IPS-20b (cell line): ENCODE data around the gene SEC14L6.

Source experiments
- H3K27ac ChIP-seq: one replicate; pipeline ENCODE4 v1.5.1; 2013; ENCODE audit warnings: low read length
- H3K27me3 ChIP-seq: 2 replicates; pipeline ENCODE4 v1.6.1; 2013; ENCODE audit warnings: mild to moderate bottlenecking, low read length, inconsistent platforms; ENCODE audit not compliant: insufficient read depth
- H3K36me3 ChIP-seq: 2 replicates; pipeline ENCODE4 v1.6.1; 2013; ENCODE audit warnings: low read depth, mild to moderate bottlenecking, inconsistent platforms, low read length, moderate library complexity; ENCODE audit not compliant: insufficient read depth
- H3K4me1 ChIP-seq: 2 replicates; pipeline ENCODE4 v1.6.1; 2013; ENCODE audit warnings: mild to moderate bottlenecking, control low read depth, inconsistent platforms, low read length, moderate library complexity; ENCODE audit not compliant: insufficient read depth
- H3K4me3 ChIP-seq: 2 replicates; pipeline ENCODE4 v1.5.1; 2013; ENCODE audit warnings: mild to moderate bottlenecking, low read length, inconsistent platforms
- H3K9ac ChIP-seq: 2 replicates; pipeline ENCODE4 v1.6.1; 2013; ENCODE audit warnings: low read depth, mild to moderate bottlenecking, inconsistent platforms, low read length, moderate library complexity
- H3K9me3 ChIP-seq: 2 replicates; pipeline ENCODE4 v1.6.1; 2013; ENCODE audit warnings: mild to moderate bottlenecking, low read depth, low read length, inconsistent platforms; ENCODE audit not compliant: insufficient read depth

SEC14L6 gene

DNA sequence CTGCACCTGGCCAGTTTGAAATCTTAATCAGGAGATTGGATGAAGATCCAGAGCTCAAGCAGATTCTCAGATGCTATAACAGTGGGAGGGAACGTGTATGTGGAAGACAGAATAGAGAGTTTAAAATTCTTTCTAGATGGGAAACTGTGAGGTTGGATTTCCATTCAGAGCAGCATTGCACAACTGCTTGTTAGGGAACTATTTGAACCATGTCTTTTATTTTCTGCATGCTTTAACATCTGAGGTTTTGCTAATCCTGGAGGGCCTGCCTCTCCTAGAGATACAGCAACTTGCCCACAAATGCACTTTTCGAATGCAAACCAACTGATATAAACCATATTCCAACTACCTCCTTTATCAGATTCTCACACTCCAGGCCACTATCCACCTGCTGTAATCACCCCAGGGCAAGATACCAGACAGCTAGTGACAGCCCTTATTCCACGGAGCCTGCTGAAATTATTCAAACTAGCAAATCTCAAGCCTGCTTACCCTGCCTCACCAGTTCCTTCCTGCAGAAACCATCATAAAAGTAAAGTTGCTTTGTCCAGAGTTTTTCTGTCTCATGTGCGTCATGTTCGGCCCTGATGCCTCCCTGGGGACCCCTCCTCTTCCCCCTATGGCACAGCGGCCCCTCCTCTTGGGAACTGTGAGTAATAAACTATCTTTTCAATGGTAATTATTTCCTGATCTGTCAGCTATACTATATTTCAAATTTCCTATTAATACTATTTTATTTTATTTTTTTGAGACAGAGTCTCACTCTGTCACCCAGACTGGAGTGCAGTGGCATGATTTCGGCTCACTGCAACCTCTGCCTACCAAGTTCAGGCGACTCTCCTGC lies 22.7 kb downstream of the SEC14L6 start:
- no peaks in the 10 kb centered on the region for H3K4me1 ChIP-seq
- no peaks in the 10 kb centered on the region for H3K36me3 ChIP-seq
- no peaks in the 10 kb centered on the region for H3K9me3 ChIP-seq
- H3K9ac ChIP-seq, result no peak overlapping the region; the same call in 1 of the 2 replicates
- H3K27ac ChIP-seq, result no peak overlapping the region
- no peak overlapping the region for H3K4me3 ChIP-seq
- no peaks in the 10 kb centered on the region for H3K27me3 ChIP-seq

DNA sequence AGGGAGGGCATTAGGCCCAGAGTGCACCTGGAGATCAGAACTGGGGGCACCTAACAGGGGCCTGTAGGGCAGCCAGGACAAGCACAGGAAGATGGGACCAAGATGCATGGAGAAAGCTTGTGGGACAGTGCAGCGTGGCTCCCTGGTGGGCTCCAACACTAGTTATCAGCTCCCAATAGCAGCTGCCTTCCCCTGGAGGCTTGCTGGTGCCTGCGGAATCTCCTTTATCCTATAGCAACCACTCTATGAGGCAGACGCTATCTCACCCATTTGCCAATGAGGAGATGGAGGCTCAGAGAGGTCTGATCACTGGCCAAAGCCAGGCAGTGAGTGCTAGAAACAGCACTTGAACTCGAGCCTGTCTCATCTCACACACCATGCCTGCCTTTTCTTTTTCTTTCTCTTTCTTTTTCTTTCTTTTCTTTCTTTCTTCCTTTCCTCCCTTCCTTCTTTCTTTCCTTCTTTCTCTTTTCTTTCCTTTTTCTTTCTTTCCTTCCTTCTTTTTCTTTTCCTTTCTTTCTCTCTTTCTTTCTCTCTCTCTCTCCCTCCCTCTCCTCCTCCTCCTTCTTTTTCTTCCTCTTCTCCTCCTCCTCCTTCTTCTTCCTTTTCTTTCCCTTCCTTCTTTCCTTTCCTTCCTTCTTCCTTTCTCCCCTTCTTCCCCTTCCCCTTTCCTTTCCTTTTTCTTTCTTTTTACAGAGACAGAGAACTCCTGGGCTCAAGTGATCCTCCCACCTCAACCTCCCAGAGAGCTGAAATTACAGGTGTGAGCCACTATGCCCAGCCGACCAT lies 25.0 kb downstream of the SEC14L6 start:
- H3K27me3 ChIP-seq, result no peaks in the 10 kb centered on the region
- H3K4me3 ChIP-seq, result no peak overlapping the region
- no peaks in the 10 kb centered on the region for H3K4me1 ChIP-seq
- no peaks in the 10 kb centered on the region for H3K9me3 ChIP-seq
- no peaks in the 10 kb centered on the region for H3K36me3 ChIP-seq
- H3K27ac ChIP-seq, result no peak overlapping the region
- no peak overlapping the region for H3K9ac ChIP-seq

DNA sequence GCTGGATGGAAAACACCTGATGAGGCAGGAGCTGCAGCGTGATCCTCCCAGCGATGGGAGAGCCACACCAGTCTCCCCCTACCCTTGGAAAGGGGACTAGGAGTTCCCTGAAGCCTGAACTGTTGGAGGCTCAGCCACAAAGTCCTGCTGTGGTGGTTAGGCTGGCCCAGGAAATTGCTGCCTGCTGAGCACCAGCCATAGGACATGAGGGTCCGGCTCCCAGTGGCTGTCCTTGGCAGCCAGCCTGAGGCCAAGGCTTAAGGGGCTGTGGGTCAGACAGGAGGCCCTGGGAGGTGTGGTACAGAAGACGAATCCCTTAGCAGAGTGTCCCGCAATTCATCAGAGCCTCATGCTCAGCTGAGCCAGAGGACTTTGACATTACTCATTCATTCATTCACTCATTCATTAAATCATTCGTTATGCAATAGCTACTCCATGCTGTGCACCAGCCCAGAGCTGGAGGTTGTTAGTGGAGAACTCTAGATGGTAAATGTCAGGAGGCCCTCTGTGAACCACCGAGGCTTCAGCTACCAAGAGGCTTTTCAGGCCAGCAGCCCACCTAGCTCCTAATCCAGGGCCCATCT lies 26.6 kb downstream of the SEC14L6 start:
- Histone ChIP-seq H3K36me3 (no peaks in the 10 kb centered on the region), H3K4me3 (no peak overlapping the region), H3K4me1 (no peaks in the 10 kb centered on the region), H3K27ac (no peak overlapping the region), H3K9me3 (no peaks in the 10 kb centered on the region), H3K9ac (no peak overlapping the region), H3K27me3 (no peaks in the 10 kb centered on the region)

DNA sequence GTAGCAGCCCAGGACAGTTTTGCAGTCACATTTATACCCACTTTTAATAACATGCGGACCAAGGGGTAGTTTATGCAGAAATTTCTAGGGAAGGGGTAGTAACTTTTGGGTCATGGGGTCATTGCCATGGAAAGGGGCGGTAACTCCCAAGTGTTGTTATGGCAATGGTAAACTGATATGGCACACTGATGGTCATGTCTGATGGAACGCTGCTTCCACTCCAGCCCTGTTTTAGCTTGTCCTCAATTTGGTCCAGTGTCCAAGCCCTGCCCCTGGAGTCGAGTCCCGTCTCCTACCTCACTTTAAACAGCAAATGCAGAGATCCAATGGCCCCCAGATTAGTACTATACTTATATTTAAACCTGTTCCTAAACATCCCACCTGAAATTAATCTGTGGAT lies 29.8 kb downstream of the SEC14L6 start:
- H3K4me1 ChIP-seq, result no peaks in the 10 kb centered on the region
- no peak overlapping the region for H3K9ac ChIP-seq
- H3K27me3 ChIP-seq, result no peaks in the 10 kb centered on the region
- no peak overlapping the region for H3K4me3 ChIP-seq
- no peaks in the 10 kb centered on the region for H3K9me3 ChIP-seq
- H3K27ac ChIP-seq, result no peak overlapping the region
- H3K36me3 ChIP-seq, result no peaks in the 10 kb centered on the region

DNA sequence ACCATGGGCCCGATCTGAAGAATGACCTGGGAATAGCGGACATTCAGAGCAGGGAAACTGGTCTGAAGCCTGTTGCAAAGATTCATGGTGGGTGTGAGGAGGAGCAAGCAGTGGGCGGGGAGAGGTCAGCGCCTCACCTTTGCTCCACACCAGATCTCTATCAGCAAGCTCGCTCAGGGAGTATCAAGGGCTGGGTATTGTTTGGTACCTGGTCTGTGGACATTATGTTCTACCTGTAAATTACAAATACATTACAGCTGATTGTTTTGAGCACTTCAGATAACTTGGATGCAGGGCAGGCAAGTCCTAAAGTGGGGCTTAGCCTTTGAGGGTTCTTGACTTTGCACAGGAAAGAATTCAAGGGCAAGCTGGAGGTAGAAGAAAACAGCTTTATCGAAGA lies 30.3 kb downstream of the SEC14L6 start:
- Histone ChIP-seq H3K27ac (no peak overlapping the region), H3K36me3 (no peaks in the 10 kb centered on the region), H3K9ac (no peak overlapping the region), H3K9me3 (no peaks in the 10 kb centered on the region), H3K27me3 (no peaks in the 10 kb centered on the region), H3K4me1 (no peaks in the 10 kb centered on the region), H3K4me3 (no peak overlapping the region)

DNA sequence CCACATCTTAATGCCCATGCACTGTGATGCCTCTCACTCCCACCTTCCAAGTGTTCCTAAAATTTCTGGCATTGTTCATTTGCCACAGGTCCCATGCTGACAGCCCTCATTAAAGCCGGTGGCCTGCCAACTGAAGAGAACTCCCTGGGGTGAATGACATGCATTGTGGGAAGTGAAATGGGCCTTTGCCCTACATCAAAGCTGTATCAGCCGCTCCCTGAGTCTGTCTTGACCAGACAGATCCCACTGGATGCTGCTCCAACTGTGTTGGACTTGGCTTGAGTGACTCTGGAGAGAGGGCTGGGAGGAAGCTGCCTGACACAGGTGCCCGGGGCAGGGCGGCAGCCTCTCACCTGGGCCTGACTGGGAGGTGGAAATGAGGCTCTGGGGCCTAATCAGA lies 32.3 kb downstream of the SEC14L6 start:
- Histone ChIP-seq H3K4me3 (no peak overlapping the region), H3K27me3 (no peaks in the 10 kb centered on the region), H3K27ac (no peak overlapping the region), H3K9ac (no peak overlapping the region), H3K9me3 (no peaks in the 10 kb centered on the region), H3K36me3 (no peaks in the 10 kb centered on the region), H3K4me1 (no peaks in the 10 kb centered on the region)

DNA sequence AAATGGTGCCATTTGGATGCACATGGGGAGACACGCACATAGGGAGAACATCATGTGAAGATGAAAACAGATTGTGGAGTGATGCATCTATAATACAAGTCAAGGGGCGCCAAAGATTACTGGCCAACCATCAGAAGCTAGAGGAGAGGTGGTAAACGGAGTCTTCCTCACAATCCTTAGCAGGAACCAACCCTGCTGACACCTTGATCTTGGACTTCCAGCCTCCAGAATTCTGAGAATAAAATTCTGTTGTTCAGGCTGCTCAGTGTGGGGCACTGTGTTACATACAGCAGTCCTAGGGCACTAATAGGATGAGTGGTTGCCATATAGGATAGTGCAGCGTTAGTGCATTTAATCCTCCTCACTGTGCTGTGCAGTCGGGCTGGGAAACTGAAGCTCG lies 33.1 kb downstream of the SEC14L6 start:
- H3K4me3 ChIP-seq, result no peak overlapping the region
- no peaks in the 10 kb centered on the region for H3K4me1 ChIP-seq
- no peak overlapping the region for H3K9ac ChIP-seq
- H3K27ac ChIP-seq, result no peak overlapping the region
- H3K27me3 ChIP-seq, result no peaks in the 10 kb centered on the region
- H3K9me3 ChIP-seq, result no peaks in the 10 kb centered on the region
- no peaks in the 10 kb centered on the region for H3K36me3 ChIP-seq

DNA sequence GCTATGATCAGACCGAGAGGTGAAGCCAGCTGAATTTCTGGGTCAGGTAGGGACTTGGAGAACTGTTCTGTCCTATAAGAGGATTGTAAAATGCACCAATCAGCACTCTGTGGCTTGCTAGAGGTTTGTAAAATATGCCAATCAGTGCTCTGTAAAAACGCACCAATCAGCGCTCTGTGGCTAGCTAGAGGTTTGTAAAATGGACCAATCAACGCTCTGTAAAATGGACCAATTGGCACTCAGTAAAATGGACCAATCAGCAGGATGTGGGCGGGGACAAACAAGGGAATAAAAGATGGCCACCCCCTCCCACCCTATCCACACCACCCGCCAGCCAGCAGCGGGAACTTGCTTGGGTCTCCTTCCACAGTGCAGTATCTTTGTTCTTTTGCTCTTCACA lies 34.6 kb downstream of the SEC14L6 start:
- Histone ChIP-seq H3K4me3 (no peak overlapping the region), H3K9me3 (no peaks in the 10 kb centered on the region), H3K4me1 (no peaks in the 10 kb centered on the region), H3K9ac (no peak overlapping the region), H3K27ac (no peak overlapping the region), H3K27me3 (no peaks in the 10 kb centered on the region), H3K36me3 (no peaks in the 10 kb centered on the region)

DNA sequence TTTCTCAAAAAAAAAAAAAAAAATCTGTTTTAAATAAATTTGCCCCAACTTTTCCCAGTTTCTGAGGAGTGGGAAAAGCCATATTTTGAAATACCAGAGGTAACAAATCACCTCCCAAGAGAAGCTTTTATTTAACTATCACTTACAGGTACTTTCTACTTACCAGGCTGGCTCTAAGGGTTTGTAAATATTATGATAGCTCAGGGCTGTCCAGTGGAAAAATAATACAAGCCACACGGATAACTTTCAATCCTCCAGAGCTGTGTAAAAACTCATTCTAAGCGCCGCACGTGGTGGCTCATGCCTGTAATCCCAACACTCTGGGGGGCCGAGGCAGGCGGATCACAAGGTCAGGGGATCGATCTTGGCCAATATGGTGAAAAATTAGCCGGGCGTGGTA lies 35.4 kb downstream of the SEC14L6 start:
- H3K27ac ChIP-seq, result no peak overlapping the region
- no peak overlapping the region for H3K4me3 ChIP-seq
- no peaks in the 10 kb centered on the region for H3K4me1 ChIP-seq
- no peaks in the 10 kb centered on the region for H3K36me3 ChIP-seq
- H3K9me3 ChIP-seq, result no peaks in the 10 kb centered on the region
- no peaks in the 10 kb centered on the region for H3K27me3 ChIP-seq
- no peak overlapping the region for H3K9ac ChIP-seq

DNA sequence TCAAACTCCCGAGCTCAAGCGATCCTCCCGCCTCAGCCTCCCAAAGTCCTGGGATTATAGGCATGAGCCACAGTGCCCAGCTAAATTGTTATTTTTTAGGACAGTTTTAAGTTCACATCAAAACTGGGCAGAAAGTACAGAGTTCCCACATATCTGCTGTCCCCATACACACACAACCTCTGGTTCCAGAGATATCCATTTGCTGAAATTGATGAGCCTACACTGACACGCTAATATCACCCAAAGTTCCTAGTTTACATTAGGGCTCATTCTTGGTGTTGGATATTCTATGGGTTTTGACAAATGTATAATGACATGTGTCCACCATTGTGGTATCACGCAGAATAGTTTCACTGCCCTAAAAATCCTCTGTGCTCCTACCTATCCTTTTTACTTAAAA lies 38.3 kb downstream of the SEC14L6 start:
- Histone ChIP-seq H3K27ac (no peak overlapping the region), H3K36me3 (no peaks in the 10 kb centered on the region)

DNA sequence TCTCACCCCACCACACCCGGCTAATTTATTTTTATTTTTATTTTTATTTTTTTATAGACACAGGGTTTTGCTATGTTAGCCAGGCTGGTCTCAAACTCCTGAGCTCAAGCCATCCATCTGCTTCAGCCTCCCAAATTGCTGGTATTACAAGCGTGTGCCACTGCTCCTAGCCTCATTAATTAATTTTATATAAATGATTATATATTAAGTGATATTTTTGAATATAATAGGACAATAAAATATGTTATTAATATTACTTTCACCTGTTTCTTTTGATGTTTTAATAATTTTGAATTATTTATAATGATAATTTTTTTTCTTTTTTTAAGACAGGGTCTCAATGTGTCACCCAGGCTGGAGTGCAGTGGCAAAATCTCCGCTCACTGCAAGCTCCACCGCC lies 38.9 kb downstream of the SEC14L6 start:
- Histone ChIP-seq H3K36me3 (no peaks in the 10 kb centered on the region), H3K4me1 (no peaks in the 10 kb centered on the region), H3K9ac (no peak overlapping the region), H3K27me3 (no peaks in the 10 kb centered on the region), H3K9me3 (no peaks in the 10 kb centered on the region), H3K27ac (no peak overlapping the region), H3K4me3 (no peak overlapping the region)

More for the DNA sequence above, 38.3 kb downstream of the SEC14L6 start:
- Histone ChIP-seq H3K4me1 (no peaks in the 10 kb centered on the region), H3K9me3 (no peaks in the 10 kb centered on the region), H3K4me3 (no peak overlapping the region), H3K9ac (no peak overlapping the region), H3K27me3 (no peaks in the 10 kb centered on the region)
